CD4-positive, alpha-beta T cell treated with Interleukin-10 for 1 hour (primary cell): Measurements from ENCODE around the gene SEZ6.

Source experiments
- DNase-seq: peaks from one replicate; pipeline ENCODE4 v3.0.0-alpha.2; 2020

The SEZ6 gene

DNA sequence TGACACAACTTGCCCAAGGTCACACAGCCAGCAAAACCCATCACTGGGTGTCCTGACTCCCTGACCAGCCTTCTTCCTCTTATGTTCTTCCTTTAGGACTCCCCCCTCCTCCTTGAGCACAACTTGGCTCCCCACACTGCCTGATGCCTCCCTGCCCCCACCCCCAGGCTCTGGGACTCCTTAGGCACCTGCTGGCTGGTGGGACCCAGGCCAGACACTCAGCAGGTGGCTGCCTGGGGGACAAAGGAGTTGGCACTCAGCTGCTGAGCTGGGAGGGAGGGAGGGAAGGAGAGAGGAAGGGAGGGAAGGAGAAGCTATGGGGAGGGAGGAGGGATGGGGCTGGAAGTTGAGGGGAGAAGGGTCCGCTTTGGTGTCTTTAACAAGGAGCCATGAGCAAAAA is 8.0 kb downstream of the SEZ6 start:
- no peak for DNase-seq

DNA sequence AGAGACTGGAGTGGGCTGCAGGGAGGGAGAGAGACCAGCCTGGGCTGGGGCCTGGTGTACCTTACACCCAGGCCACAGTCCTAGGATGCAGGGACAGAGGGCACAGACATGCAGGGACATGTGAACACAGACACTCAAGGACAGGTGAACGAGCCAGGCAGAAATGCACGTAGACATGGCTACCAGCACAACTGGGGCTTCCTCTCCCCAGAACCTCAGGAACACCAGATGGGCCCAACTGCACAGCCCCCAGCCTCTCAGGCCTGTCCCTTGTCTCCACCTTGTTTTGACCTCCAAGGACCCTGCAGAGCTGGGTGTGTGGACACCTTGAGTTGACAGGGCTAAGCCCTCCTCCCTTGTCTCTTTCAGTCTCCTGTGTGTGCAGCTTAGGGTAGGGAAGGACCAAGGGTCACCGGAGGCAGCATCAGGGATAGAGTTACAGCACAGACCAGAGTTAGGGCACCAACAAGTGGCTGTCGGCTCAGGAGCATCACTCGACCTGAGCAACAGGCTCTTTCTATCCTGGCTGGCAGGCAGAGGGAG is 9.2 kb downstream of the SEZ6 start:
- no peak for DNase-seq

DNA sequence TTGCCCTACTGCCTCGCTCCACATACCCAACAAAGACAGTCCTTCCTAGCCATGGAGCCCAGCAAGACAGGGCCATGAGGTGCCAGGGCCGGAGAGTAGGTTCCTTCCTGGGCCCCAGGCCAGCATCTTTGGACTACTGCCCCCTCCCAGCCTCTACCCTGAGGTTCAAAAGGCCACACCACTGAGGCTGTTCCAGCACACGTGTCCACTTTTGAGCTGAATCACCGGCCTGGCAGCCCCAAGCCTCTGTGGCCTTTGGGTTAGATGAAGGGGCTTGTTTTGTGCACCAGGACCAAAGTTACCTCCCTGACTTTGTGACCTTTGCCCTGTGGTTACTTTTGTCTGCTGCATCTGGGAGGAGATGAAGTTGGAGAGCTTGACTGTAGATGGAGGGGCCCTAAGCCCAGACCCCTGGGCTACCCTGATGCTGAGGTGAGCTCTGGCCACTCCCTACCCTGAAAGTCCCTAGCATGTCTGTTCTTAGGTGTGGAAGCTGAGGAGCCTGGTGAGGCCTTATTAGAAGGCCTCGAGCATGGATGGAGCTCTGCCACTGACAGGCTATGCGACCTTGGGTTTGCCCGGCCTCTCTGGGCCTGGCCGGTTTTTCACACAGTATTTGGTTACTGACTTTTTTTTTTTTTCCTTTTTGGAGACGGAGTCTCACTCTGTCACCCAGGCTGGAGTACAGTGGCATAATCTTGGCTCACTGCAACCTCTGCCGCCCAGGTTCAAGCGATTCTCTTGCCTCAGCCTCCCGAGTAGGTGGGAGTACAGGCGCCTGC is 12.0 kb downstream of the SEZ6 start:
- no peak for DNase-seq

DNA sequence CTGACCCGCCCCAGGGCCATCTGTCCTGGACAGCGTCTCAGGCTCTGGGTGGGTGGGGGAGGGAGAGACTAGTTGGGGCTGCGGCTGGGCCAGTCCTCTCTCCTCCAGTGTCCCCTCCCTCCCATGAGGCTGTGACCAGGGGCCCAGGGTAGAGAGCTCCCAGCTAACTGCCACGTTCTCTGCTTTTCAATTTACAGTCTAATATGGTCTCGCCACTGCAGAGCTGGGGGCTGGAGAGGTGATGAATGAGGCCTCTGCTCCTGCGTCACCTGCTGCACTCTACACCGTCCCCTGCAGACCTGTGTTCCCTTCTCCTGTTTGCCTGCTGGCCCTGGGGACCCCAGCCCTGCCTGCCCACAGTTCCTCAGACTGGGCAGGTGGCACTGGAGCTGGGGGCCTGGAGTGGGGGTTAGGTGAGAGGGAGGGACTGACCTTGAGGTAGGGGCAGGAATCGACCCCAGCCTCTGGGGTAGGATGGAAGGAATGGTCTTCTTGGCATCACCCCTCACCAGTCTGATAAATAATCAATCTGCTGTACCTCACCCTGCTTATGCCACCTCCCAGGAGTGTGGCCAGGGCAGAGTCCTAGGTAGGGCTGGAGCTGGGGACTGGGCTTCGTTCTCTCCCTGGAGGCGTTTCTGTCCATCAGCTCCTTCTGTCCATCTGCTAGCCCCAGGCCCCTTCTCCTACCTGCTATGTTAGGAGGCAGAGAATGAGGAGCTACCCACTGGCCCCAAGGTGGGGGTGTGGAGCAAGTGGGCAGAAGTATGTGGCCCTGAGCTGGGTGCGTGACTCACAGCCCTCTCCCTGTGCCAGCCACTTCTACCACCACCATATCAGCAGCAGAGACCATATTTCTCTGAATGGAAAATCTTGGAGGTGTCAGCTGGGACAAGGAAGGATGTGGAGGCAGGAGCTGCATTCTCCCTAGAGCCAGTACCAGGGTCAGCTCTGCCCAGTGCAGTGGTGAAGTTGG is 12.9 kb downstream of the SEZ6 start:
- DNase-seq = no peak

DNA sequence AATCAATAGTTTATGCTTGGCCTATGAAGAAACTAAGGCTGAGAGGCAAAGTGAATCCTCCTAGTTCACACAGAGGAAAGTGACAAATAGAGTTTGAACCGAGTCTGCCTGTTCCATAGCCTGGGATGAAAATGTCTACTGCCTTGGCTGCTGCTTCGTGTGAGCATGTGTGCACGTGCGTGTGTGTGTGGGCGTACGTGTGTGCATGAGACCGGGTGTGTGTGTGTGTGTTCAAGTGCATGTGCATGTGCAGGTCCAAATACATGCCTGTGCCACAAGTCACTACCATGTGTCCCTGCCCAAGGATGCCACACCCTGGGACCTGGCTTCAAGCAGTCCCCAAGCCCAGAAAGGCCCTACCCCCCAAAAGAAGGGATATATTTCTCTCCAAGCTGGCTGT is 13.6 kb downstream of the SEZ6 start:
- DNase-seq = no peak

DNA sequence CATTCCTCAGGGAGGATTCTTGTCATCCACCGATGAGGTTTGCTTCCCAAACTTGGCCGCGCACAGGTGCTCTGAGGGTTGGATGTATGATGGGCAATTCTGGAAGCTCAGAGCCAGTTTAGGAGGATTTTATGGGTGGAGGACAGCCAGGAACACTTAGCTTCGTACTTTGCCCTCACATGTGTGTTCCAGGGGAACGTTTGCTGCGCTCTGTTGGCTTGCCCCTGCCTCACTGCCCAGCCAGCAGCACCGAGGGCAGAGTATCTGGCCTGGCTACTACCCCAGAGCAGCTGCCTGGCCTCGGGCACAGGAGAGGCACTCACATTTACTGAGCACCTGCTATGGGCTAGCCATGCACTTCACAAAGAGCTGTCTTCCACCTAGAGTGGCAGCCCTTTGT is 14.1 kb downstream of the SEZ6 start:
- DNase-seq = no peak

DNA sequence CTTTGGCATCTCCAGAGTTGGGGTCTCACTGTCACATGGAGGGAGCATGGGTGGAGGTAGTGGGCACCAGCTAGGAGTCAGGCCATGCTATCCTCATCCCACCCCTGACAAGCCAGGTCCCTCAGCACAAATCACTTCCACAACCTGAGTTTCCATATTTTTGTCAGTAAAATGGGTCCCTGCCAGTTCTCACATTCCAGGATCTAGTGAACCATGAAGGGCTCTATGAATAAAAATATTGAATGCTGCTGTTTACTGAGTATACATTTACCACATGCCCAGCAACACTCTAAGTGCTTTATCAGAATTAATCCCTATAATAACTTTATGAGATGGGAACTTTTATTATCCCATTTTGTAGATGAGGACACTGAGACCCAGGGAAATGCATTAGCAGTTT is 16.8 kb downstream of the SEZ6 start:
- DNase-seq = no peak

DNA sequence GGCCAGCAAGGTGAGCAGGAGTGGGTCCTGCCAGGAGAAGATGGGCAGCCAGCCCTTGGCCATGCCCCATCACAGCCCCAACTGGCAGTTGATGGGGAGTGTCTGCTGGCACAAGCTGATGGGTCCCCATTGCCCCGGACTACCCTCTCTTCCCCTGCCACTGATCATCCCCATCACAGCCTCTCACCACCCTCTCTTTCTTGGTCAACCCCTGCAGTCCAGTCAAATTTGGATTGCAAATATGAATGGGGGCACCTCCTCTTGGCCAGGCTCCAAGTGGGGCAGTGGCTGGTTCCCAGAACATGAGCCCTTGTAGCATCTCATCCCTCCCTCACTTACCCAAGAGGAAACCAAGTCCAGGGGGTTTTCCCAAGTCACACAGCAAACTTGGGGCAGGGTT is 17.4 kb downstream of the SEZ6 start:
- no peak for DNase-seq

DNA sequence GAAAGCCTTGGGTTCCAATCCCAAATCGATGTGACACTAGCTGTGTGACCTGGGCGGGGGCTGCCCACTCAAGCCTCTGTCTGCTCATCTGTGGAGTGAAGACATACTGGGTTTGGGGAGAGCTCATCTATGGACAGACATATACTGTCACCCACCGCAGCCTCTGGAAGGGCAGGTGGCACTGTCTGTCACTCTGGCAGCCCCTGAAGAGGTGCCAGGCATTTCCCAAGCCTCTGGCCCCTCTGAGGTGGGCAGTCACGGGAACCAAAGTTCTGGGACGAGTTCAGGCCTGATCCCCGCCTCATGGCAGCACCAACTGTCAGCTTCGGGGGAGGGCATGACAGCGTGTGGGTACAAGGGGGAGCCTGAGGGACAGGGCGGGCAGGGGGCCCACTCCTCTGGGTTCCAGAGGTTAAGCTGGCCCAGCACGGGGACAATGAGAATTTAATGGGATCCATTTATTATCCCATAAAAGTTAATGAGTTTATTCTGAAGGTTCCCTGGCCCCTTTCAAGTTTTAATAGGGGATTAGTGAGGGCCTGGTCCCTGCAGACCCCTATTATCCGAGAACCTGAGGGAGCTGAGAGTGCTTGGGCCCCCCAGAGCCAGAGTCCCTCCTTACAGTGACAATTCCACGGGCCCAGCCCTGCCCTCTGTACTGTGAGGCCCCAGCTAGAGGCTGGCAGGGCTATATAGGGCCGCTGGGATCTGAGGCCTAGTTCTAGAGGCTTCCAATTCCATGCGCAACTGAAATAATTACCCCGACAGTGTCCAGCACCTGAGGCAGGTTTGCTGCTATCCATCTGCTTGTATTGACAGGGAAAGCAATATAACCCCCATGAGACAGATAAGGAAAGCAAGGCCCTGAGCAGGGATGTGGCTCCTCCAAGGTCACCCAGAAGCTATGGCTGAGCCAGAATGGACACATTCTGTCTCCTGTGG is 18.8 kb downstream of the SEZ6 start:
- no peak for DNase-seq

DNA sequence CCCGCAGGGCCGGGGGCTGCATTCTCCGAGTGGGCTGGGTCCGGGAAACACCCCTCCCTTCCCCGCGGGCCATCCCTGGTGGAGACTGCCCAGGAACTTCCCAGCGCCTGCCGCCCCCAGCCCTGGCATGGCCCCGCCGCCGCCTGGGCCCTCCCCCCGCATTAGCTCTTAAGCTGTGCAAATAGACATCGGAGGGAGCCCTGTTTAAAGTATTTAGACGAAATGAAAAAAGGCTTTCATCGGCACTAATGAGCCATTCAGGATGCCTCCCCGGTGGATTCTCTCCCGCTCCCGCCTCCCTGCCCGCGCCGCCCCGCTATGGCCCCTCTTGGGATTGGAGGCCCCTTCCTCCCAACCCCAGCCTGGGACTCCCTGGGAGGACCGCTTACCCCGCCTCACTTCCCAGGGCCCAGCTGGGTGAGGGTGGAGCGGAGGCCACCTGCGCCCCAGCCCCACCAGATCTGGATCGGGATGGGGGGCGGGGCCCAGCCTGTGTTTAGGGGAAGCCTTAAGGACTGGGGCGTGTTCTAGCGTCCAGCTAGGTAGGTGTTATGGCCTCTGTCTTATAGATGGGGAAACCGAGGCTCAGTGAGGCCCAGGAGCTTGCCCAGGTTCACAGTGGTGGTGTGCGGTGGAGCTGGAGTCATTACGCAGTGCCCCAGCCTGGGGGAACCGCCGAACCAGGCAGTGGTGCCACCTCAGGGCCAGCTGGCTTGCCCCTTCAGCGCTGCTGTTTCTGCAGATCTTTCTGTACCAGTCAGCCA is 19.7 kb downstream of the SEZ6 start:
- no peak for DNase-seq

DNA sequence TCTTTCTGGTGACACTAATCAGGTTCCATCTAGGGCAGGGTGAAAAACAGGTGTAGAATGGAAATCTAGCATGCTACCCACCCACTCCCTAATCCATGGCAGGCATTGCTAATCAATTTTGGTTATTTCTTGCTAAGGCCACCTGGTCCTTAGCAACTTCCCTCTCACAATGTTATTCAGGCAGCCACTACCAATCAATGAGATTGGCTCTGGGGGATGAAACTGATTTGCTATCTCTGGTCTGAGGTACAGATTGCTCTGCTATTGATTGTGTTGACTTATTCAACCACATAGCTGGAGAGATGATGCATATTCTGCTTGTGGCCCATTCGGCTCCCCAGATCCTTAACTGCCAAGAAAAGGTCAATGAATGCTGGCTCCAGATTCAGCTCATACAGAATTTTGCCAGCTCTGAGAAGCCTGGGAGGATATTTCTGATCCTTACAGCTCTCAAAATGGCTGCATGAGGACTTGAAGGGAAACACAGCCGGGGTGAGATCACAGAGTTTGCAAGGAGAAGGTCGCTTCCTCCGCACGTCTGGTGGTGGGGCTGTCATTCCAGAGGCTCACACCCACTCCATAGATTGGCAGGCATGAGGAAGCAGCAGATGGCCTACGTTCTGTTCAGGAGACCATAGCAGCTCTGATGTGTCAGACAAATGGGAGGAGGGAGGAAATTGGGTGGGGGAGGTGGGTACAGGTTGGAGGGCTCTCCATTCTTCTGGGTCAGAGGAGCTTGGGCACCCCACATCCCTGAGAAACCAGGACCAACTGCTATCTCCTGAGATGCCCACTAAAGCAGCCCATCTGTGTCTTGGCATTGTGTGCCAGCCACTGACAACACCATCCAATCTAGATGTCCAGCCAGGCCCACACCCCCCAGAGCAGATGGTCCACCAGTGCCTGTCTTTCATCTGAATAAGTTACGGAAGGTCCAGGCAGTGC is 22.3 kb downstream of the SEZ6 start:
- no peak for DNase-seq

DNA sequence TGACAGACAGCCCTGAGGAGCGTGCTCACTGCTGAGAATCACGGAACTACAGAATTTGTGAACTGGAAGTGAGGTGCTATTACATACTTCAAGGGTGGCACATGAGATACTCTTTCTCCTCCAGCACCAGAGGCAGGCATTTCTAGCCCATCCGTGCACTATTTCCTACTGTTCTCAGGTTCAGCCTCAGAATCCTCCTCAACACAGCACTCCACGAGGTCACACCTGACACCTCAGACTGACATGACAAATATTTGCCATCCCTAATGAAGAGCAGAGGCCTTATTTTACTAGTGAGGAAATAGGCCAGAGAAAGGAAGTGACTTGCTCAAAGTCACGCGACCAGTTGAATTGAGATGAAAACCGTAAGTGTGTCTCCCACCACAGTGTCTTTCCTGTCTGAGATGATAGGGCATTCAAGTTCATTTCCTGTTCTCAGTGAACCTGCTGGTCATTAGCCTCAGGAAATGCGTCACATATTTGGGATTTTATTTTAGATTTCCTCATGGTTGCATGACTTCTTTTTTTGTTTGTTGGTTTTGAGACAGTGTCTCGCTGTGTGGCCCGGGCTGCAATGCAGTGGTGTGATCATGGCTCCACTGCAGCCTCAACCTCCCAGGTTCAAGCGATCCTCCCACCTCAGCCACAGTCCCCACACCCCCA is 23.6 kb downstream of the SEZ6 start:
- peak; percentile 86 for DNase-seq

DNA sequence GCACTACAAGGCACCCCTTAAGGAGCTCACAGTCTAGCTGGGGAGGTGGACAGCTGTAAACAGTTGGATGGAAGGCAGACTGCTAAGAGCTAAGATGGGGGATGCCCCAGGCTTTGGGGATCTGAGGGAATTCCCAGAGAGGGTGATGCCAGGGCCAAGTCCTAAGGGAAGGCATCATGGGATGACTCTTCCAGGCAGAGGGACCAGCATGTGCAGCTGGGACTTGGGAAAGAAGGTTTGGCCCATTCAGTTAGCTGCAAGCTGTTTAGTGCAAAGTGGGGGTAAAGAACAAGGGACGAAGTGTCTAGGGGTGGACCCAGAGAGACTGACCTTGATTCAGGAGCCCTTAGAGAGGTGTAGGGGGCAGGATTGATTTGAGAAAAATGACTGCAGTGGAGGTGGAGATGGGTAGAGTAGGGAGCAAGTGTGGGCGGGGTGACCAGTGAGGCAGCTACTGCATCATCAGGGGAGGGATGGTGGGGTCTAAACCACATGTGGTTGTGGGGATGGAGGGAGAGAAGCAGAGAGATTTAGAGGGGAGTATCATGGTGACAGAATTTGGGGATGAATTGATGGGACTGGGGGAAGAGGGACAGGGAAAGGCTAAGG is 27.4 kb downstream of the SEZ6 start:
- DNase-seq = no peak

DNA sequence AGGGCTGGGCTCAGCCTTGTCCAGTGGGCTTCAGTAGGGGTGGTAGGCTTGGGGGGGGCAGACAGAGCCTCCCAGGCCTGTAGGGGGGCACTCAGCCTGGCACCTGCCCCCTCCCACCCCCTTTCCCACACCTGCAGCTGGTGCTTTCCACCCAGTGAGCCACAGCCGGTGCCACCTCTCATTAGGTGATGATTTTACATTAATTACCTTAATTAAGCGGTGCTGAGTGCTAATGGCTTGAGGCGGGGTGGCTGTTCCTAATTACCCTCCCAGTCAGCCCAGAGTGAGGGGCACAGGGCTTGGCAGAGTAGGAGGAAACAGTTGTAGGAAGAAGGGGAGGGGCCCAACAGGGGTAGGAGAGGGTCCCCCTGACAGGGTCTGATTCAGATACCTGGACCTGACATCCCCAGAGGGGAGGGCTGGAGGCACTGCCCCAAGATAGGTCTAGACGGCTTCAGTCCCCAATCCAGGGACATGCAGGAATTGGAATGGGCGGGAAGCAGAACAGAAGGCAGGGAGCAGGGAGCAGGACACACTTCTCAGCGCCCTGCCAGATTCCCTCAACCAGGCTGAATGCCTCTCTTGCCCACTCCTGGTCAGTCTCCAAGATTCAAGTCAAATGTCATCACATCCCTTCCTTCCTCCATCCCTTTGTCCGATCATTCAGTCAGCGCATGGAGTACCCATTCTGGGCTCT is 28.0 kb downstream of the SEZ6 start:
- DNase-seq = no peak

DNA sequence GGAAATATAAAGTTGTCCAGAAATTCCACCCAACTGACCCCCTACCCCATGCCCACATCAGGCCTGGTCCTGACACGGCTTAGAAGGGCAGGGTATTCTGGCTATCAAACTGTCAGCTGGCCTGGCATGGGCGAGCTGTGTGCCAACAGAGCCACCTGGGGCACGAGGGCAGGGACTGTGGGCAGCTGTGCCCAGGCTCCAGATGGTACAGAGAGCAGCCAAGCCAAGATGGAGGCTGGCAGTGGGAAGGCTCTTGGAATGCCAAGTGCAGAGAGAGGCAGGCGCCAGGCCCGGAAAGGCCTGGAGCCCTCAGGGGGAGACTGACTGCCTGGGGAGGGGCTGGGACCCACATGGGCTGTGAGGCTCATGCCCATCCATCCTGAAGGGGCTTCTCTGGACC is 30.2 kb downstream of the SEZ6 start:
- DNase-seq = no peak

DNA sequence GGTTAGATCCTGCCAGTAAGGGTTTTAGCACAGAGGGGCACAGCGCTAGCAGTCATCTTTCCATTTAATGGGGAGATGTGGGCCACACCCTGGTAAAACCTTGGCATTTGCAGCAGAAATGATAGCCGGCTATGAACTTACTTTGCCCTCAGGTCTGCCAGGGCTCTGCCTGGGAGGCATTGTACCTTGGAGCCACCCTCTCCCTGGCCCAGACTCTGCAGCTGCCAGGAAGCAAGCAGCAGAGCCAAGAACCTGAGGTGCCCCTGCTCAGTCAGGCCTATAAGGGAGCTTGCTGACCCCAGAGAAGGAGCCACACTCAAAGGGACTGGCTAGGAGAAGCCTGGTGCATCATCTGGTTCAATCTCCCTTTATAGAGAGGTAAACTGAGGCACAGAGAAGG is 30.8 kb downstream of the SEZ6 start:
- no peak for DNase-seq

DNA sequence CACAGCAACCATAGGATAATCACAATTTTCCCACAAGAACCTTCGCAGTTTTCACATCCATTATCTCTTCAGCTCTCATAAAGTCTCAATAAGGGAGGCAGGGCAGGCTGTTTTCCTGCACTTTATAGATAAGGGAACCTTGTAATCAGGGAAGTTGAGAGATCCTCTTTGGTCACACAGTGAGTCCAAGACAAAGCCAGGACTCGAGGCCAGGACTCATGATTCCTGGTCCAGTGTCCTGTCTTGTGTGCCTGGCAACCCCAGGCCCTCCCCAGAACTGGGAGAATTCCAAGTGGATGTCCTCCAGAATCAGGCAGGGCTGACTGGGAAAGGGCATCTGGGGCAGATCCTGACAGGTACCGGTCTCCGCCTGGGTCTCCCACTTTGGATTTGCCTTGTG is 31.4 kb downstream of the SEZ6 start:
- no peak for DNase-seq

DNA sequence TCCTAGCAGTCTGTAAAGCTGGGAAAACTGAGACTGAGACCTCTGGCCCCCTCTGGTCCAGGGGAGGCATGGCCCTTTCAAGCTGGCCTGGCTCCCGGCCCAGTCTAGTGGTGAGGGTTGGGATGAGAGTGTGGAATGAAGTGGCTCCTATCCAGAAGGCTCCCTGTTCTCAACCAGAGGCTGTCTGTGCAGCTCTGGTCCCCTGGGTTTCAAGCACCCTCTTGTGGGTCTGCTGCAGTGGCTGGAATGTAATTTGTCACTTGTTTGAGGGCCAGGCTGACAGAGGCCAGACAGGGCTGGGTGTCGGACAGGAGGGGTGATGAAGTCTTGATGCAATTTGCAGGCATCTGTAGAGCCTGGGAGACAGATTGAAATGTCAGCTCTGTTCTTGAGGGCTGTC is 32.4 kb downstream of the SEZ6 start:
- no peak for DNase-seq

DNA sequence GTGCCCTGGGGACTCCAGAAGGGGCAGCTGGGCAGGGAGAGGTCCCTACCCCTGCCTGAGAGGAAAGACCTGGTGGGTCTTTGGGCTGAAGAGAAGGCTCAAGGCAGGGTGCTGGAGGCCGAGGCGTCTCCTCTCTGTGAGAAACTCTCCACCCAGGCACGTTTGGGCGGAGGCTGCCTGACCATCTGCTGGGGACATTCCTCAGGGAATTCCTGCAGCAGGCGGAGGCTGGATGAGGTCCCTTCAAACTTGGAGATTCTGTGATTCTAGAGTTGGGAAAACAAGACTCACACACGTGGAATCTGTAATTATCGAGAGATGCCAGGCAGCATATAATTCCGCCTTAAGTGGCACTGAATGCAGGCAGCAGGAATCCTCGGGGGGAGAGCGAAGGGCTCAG is 33.4 kb downstream of the SEZ6 start:
- DNase-seq = no peak
